SU-DHL-6 (cell line): ENCODE data around the gene NCF4.

Experiments used
- H2AFZ ChIP-seq: fragments of 200-600 bp; sonication (generic); 2 replicates; pipeline ENCODE4 v1.6.1; 2014; ENCODE audit warnings: low read depth, mild to moderate bottlenecking, moderate library complexity, mixed read lengths, antibody characterized with exemption, low read length; ENCODE audit not compliant: severe bottlenecking
- H3F3A ChIP-seq: fragments of 200-600 bp; shearing (Covaris generic); 2 replicates; pipeline ENCODE4 v1.6.0; 2016; ENCODE audit warnings: antibody characterized with exemption, mild to moderate bottlenecking; ENCODE audit not compliant: insufficient read depth
- H3K27ac ChIP-seq: fragments of 200-600 bp; sonication (generic); 2 replicates; pipeline ENCODE4 v1.5.1; 2016; ENCODE audit warnings: low read depth, mild to moderate bottlenecking, low read length, moderate library complexity, mixed read lengths
- H3K27me3 ChIP-seq: fragments of 200-600 bp; sonication (generic), shearing (Covaris generic); 2 replicates; pipeline ENCODE4 v1.6.0; 2014; ENCODE audit warnings: mild to moderate bottlenecking, low read length
- H3K36me3 ChIP-seq: fragments of 200-600 bp; sonication (generic); 2 replicates; pipeline ENCODE4 v1.6.1; 2014; ENCODE audit warnings: mild to moderate bottlenecking, low read length, mixed read lengths
- H3K4me2 ChIP-seq: fragments of 300-600, 200-600 bp; shearing (Covaris generic), sonication (generic); 2 replicates; pipeline ENCODE4 v1.6.0; 2014; ENCODE audit warnings: low read length, low read depth, mild to moderate bottlenecking; ENCODE audit not compliant: poor library complexity, severe bottlenecking
- H3K4me3 ChIP-seq: fragments of 200-600 bp; sonication (generic); 2 replicates; pipeline ENCODE4 v1.5.1; 2014; ENCODE audit warnings: antibody characterized with exemption, low read length, mild to moderate bottlenecking, mixed read lengths; ENCODE audit not compliant: insufficient read depth, poor library complexity, severe bottlenecking
- H3K79me2 ChIP-seq: fragments of 200-600 bp; sonication (generic); 2 replicates; pipeline ENCODE4 v1.6.1; 2014; ENCODE audit warnings: mild to moderate bottlenecking, low read length, moderate library complexity; ENCODE audit not compliant: insufficient read depth
- H3K9ac ChIP-seq: fragments of 200-600 bp; sonication (generic); 2 replicates; pipeline ENCODE4 v1.7.0; 2014; ENCODE audit warnings: mild to moderate bottlenecking, low read length
- H3K9me2 ChIP-seq: fragments of 200-600 bp; sonication (generic); replicated peaks from 2 replicates; pipeline ENCODE4 v1.6.1; 2014; ENCODE audit warnings: low read length; ENCODE audit not compliant: insufficient read depth
- H3K9me3 ChIP-seq: fragments of 200-600 bp; sonication (generic); 2 replicates; pipeline ENCODE4 v1.6.1; 2014; ENCODE audit warnings: low read length, mixed read lengths; ENCODE audit not compliant: insufficient read depth
- H4K20me1 ChIP-seq: fragments of 200-600 bp; sonication (generic); 2 replicates; pipeline ENCODE4 v1.6.1; 2014; ENCODE audit warnings: low read depth, mild to moderate bottlenecking, antibody characterized with exemption, low read length, moderate library complexity, mixed read lengths
- EZH2phosphoT487 ChIP-seq: fragments of 200-600 bp; sonication (generic), shearing (Covaris generic); conservative IDR thresholded peaks from 2 replicates; pipeline ENCODE4 v1.6.1; 2018; ENCODE audit warnings: mild to moderate bottlenecking, antibody characterized with exemption, low read length, moderate library complexity, mixed read lengths
- TF ChIP-seq, protein P1 (sequence below): fragments of 200-600 bp; sonication (generic); IDR thresholded peaks from one replicate; pipeline ENCODE4 v1.5.1; 2017; ENCODE audit warnings: antibody characterized with exemption, mild to moderate bottlenecking, low read length, moderate library complexity; ENCODE audit not compliant: insufficient read depth, poor library complexity, severe bottlenecking

The NCF4 gene

DNA sequence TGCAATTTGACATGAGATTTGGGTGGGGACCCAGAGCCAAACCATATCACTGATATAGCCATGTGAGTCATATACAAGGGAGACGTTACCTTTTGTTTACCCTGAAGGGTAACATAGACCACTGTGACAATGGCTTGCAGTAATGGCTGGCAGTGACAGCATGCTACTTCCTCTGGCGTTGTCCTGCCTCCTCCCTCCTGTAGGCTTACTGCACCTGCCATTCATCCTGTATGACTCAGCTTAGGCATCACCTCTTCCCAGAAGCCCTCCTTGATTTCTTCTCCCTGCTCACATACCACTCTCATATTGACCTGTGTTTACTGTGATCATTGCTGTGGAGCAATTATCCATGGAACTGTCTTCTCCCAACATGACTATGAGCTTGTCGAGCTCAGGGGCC is 32.0 kb upstream of the NCF4 start:
- H2AFZ ChIP-seq = no peak overlapping the region
- no peaks in the 10 kb centered on the region for H3K79me2 ChIP-seq
- no peak overlapping the region for H3K27ac ChIP-seq
- TF ChIP-seq, protein P1, sequence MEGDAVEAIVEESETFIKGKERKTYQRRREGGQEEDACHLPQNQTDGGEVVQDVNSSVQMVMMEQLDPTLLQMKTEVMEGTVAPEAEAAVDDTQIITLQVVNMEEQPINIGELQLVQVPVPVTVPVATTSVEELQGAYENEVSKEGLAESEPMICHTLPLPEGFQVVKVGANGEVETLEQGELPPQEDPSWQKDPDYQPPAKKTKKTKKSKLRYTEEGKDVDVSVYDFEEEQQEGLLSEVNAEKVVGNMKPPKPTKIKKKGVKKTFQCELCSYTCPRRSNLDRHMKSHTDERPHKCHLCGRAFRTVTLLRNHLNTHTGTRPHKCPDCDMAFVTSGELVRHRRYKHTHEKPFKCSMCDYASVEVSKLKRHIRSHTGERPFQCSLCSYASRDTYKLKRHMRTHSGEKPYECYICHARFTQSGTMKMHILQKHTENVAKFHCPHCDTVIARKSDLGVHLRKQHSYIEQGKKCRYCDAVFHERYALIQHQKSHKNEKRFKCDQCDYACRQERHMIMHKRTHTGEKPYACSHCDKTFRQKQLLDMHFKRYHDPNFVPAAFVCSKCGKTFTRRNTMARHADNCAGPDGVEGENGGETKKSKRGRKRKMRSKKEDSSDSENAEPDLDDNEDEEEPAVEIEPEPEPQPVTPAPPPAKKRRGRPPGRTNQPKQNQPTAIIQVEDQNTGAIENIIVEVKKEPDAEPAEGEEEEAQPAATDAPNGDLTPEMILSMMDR = no peak
- TF ChIP-seq EZH2phosphoT487 = no peak
- no peak overlapping the region for H3K4me2 ChIP-seq
- H3K4me3 ChIP-seq = no peak overlapping the region
- no peaks in the 10 kb centered on the region for H4K20me1 ChIP-seq
- no peaks in the 10 kb centered on the region for H3K9me3 ChIP-seq
- H3K9ac ChIP-seq = no peak overlapping the region
- H3K27me3 ChIP-seq = no peaks in the 10 kb centered on the region
- H3F3A ChIP-seq = no peaks in the 10 kb centered on the region
- no peaks in the 10 kb centered on the region for H3K9me2 ChIP-seq
- H3K36me3 ChIP-seq = no peaks in the 10 kb centered on the region

DNA sequence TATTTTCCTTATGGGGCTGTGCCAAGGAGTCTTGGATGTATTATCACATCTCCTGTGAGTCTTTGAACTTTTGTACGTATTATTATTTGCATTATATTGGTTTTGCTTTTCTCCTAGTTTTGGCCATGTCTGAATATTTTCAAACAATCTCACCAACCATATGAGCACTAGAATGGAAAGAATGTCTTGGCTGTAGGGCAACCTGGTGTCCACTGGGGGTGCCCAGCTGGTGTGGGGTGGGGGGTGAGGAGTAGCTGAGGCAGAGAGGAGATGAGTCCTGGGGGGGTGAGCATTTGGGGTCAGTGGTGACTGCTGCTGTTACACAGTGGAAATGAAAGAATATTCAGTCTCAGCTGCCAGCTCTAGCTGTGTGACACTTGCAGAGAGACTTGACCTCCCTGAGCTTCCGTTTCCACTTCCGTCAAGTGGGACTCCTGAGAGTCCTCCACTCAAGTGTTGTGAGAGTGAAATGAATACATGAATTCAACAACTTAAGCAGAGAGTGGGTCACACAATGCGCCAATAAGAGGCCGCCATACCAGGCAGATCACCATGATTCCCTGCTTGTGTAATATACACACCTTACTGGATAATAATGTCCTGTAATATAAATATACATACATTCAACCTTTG is 31.3 kb upstream of the NCF4 start:
- Histone ChIP-seq H3K79me2 (no peaks in the 10 kb centered on the region), H3K36me3 (no peaks in the 10 kb centered on the region), H3K27me3 (no peaks in the 10 kb centered on the region), H3F3A (no peaks in the 10 kb centered on the region), H2AFZ (no peak overlapping the region), H3K9me3 (no peaks in the 10 kb centered on the region), H3K9me2 (no peaks in the 10 kb centered on the region), H3K4me2 (no peak overlapping the region), H4K20me1 (no peaks in the 10 kb centered on the region), H3K27ac (no peak overlapping the region), H3K4me3 (no peak overlapping the region), H3K9ac (no peak overlapping the region)
- TF ChIP-seq EZH2phosphoT487 = no peak

DNA sequence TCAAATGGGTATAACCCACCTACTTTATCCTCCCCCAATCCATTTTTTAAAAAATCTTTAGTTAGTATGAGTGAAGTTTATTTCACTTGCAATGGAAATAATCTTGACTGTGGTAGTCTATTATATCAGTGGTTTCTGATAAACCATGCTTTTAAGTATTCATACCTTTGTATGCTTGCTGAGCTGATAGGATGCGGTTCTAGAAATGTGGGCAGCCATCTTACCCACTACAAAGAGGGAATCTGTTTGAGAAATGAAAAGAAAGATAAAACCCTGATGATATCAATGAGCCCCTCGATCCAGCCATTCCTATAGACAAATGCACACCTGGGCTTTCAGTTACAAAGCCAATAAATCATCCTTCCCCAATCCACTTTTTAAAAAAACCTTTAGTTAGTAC is 30.2 kb upstream of the NCF4 start:
- Histone ChIP-seq H3K79me2 (no peaks in the 10 kb centered on the region), H3K9me2 (no peaks in the 10 kb centered on the region)
- TF ChIP-seq, protein P1 = no peak
- no peak for TF ChIP-seq EZH2phosphoT487

DNA sequence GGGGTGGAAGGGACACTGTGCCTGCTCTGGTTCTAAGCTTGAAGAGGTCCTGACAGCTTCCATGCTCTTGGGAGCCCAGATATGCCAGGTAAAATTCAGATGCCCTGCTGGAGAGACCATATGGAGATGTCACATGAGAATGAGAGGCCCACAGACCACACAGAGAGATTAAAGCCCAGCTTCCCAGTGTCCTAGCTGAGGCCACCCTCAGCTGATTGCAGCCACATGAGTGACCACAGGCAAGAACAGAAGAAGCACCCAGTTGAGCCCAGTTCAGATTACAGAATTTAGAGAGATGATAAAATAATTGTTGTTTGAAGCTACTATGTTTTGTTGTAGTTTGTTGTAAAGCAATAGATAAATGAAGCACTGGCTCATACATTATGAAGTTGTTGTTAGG is 29.6 kb upstream of the NCF4 start:
- H3K27me3 ChIP-seq = no peaks in the 10 kb centered on the region
- no peak overlapping the region for H3K27ac ChIP-seq
- H2AFZ ChIP-seq = no peak overlapping the region
- H3K36me3 ChIP-seq = no peaks in the 10 kb centered on the region
- H3K9me2 ChIP-seq = no peaks in the 10 kb centered on the region
- TF ChIP-seq, protein P1 = no peak
- H3K9me3 ChIP-seq = no peaks in the 10 kb centered on the region
- no peak overlapping the region for H3K9ac ChIP-seq
- H4K20me1 ChIP-seq = no peaks in the 10 kb centered on the region
- H3F3A ChIP-seq = no peaks in the 10 kb centered on the region
- H3K4me2 ChIP-seq = no peak overlapping the region
- H3K4me3 ChIP-seq = no peak overlapping the region
- no peaks in the 10 kb centered on the region for H3K79me2 ChIP-seq

More for the DNA sequence above, 30.2 kb upstream of the NCF4 start:
- Histone ChIP-seq H4K20me1 (no peaks in the 10 kb centered on the region), H3K9ac (no peak overlapping the region), H3K9me3 (no peaks in the 10 kb centered on the region), H3K27ac (no peak overlapping the region), H3K4me2 (no peak overlapping the region), H3F3A (no peaks in the 10 kb centered on the region), H3K36me3 (no peaks in the 10 kb centered on the region), H3K27me3 (no peaks in the 10 kb centered on the region), H2AFZ (no peak overlapping the region), H3K4me3 (no peak overlapping the region)
